UCSD-AML1 (cell line): ENCODE results near the gene RPUSD1.

ENCODE experiments used
- DNase-seq: peaks from one replicate; lab custom pipeline; 2025; ENCODE audit not compliant: unreplicated experiment; lab: John Stamatoyannopoulos, UW

The RPUSD1 gene

GRCh38 chr16:819336-820043 lies 31.3 kb upstream of the RPUSD1 start:
- DNase-seq = peak; percentile 39

GRCh38 chr16:818592-818991 lies 30.4 kb upstream of the RPUSD1 start:
- no peak for DNase-seq

GRCh38 chr16:818132-818531 lies 30.0 kb upstream of the RPUSD1 start:
- DNase-seq = no peak

GRCh38 chr16:817001-817906 lies 29.1 kb upstream of the RPUSD1 start:
- DNase-seq = no peak

GRCh38 chr16:815861-816260 lies 27.7 kb upstream of the RPUSD1 start:
- DNase-seq = no peak

- no peak for DNase-seq
These were observed 26.8 kb upstream of the RPUSD1 start for GRCh38 chr16:814974-815373.

GRCh38 chr16:813916-814412 lies 25.8 kb upstream of the RPUSD1 start:
- DNase-seq = no peak

- peak; percentile 36 for DNase-seq
These were observed 25.2 kb upstream of the RPUSD1 start for GRCh38 chr16:813204-813915.

- no peak for DNase-seq
These were observed 19.9 kb upstream of the RPUSD1 start for GRCh38 chr16:808085-808386.

- peak; percentile 94 for DNase-seq
These were observed 19.3 kb upstream of the RPUSD1 start for GRCh38 chr16:807347-808084.

- DNase-seq = no peak
These were observed 17.3 kb upstream of the RPUSD1 start for GRCh38 chr16:805474-805873.

- no peak for DNase-seq
These were observed 16.2 kb upstream of the RPUSD1 start for GRCh38 chr16:804193-805048.

- no peak for DNase-seq
These were observed 15.5 kb upstream of the RPUSD1 start for GRCh38 chr16:803754-804080.

GRCh38 chr16:802914-803753 lies 15.0 kb upstream of the RPUSD1 start:
- DNase-seq = no peak

GRCh38 chr16:802461-802860 lies 14.3 kb upstream of the RPUSD1 start:
- no peak for DNase-seq

- no peak for DNase-seq
These were observed 13.6 kb upstream of the RPUSD1 start for GRCh38 chr16:801584-802363.

- no peak for DNase-seq
These were observed 12.8 kb upstream of the RPUSD1 start for GRCh38 chr16:800834-801511.
